HL-60 (cell line): ENCODE measurements around the gene GAB1.

Experiments used
- GABPA ChIP-seq: IDR thresholded peaks from 2 replicates; pipeline ENCODE4 v1.6.1; 2012; ENCODE audit warnings: low read depth
- POLR2AphosphoS5 ChIP-seq: IDR thresholded peaks from 2 replicates; pipeline ENCODE4 v1.6.1; 2012; ENCODE audit warnings: low read depth
- TF ChIP-seq, protein P1 (sequence below): IDR thresholded peaks from one replicate; pipeline ENCODE4 v1.5.1; 2011; ENCODE audit warnings: low read length, control low read depth, inconsistent platforms; ENCODE audit not compliant: insufficient read depth

DNA sequence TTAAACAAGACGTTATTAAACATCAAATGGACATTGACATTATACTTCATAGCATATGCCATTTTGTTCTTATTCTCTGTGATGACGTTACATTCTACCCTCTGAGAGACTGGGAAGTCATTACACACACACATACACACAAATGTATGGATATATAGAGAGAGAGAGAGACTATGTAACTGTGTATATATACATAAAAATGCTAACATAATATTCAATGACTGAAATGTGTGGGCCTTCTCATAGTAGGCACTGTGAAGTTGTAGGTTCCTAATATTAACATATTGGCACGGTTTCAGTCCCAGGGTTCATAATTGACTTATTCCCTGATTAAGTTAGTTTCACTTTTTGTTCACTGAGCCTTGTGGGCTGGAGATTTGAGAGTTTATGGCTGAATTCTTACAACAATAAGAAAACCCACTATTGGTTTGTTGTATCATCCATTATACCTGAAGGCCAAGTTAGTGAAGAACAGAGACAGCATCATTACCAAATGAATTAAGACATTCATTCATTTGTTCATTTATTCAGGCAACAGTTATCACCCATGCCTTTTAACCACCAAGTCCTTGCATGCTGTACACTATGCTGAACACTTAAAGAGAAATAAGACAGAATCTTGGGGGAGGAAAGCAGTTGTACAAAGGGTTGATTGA lies 68.5 kb downstream of the GAB1 start:
- TF ChIP-seq POLR2AphosphoS5 (no peak), GABPA (no peak)
- TF ChIP-seq, protein P1, sequence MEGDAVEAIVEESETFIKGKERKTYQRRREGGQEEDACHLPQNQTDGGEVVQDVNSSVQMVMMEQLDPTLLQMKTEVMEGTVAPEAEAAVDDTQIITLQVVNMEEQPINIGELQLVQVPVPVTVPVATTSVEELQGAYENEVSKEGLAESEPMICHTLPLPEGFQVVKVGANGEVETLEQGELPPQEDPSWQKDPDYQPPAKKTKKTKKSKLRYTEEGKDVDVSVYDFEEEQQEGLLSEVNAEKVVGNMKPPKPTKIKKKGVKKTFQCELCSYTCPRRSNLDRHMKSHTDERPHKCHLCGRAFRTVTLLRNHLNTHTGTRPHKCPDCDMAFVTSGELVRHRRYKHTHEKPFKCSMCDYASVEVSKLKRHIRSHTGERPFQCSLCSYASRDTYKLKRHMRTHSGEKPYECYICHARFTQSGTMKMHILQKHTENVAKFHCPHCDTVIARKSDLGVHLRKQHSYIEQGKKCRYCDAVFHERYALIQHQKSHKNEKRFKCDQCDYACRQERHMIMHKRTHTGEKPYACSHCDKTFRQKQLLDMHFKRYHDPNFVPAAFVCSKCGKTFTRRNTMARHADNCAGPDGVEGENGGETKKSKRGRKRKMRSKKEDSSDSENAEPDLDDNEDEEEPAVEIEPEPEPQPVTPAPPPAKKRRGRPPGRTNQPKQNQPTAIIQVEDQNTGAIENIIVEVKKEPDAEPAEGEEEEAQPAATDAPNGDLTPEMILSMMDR: no peak
